Stimulated activated CD8-positive, alpha-beta memory T cell treated with anti-CD3 and anti-CD28 coated beads, Interleukin-12 subunit alpha, Interleukin-12 subunit beta, amount 100 ng/mL, for 1 hour (primary cell): ENCODE results near the gene CAMK2D.
"Not testable (repeated sequence)": the region's sequence is repeated elsewhere in the genome, so short reads cannot be mapped to it uniquely, and the experiment has no call there.

Source experiments
- DNase-seq: peaks from one replicate; pipeline ENCODE4 v3.0.0-alpha.2; 2020; ENCODE audit warnings: low read depth

The CAMK2D gene

GRCh38 chr4:113730467-113731216 lies 30.9 kb downstream of the CAMK2D start:
- no peak for DNase-seq

- DNase-seq = no peak
These were observed 33.7 kb downstream of the CAMK2D start for GRCh38 chr4:113727802-113728201.

- DNase-seq = no peak
These were observed 35.6 kb downstream of the CAMK2D start for GRCh38 chr4:113725963-113726362.

- DNase-seq = no peak
These were observed 43.3 kb downstream of the CAMK2D start for GRCh38 chr4:113718252-113718651.

GRCh38 chr4:113711883-113712662 lies 49.5 kb downstream of the CAMK2D start:
- no peak for DNase-seq

GRCh38 chr4:113708250-113708649 lies 53.3 kb downstream of the CAMK2D start:
- no peak for DNase-seq

- no peak for DNase-seq
These were observed 54.5 kb downstream of the CAMK2D start for GRCh38 chr4:113707048-113707447.

- DNase-seq = not testable (repeated sequence)
These were observed 56.4 kb downstream of the CAMK2D start for GRCh38 chr4:113705097-113705496.

GRCh38 chr4:113702596-113702995 lies 58.9 kb downstream of the CAMK2D start:
- not testable (repeated sequence) for DNase-seq

- no peak for DNase-seq
These were observed 60.4 kb downstream of the CAMK2D start for GRCh38 chr4:113701169-113701568.

- DNase-seq = no peak
These were observed 60.9 kb downstream of the CAMK2D start for GRCh38 chr4:113700602-113701150.

- no peak for DNase-seq
These were observed 61.8 kb downstream of the CAMK2D start for GRCh38 chr4:113699772-113700171.

GRCh38 chr4:113697429-113697828 lies 64.1 kb downstream of the CAMK2D start:
- DNase-seq = no peak

- no peak for DNase-seq
These were observed 66.0 kb downstream of the CAMK2D start for GRCh38 chr4:113695328-113696169.

GRCh38 chr4:113694008-113694407 lies 67.5 kb downstream of the CAMK2D start:
- no peak for DNase-seq

GRCh38 chr4:113692809-113693411 lies 68.6 kb downstream of the CAMK2D start:
- DNase-seq = no peak

- no peak for DNase-seq
These were observed 69.9 kb downstream of the CAMK2D start for GRCh38 chr4:113691676-113692075.

- DNase-seq = no peak
These were observed 72.1 kb downstream of the CAMK2D start for GRCh38 chr4:113689394-113689793.

- DNase-seq = no peak
These were observed 74.3 kb downstream of the CAMK2D start for GRCh38 chr4:113687067-113687718.

GRCh38 chr4:113685157-113685556 lies 76.4 kb downstream of the CAMK2D start:
- not testable (repeated sequence) for DNase-seq

- DNase-seq = no peak
These were observed 76.9 kb downstream of the CAMK2D start for GRCh38 chr4:113684534-113685091.
